ENCODE measurements around the gene CPZ.

DNA sequence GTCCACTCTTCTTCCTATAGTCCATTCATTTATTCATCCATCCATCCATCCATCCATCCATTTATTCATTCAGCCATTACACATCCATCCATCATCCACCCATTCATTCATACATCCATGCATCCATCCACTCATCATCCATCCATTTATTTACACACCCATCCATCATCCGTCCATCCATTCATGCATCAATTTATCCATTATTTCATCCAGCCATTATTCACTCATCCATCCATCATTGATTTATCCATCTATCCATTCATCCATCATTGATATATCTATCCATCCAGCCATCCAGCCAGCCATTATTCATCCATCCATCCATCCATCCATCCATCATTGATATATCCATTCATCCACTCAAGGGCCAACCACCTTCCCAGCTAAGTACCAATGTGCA, 12.7 kb downstream of the CPZ start:
- TF ChIP-seq CTCF (IDR thresholded peaks at IDR 0.05; ENCODE audit: low read length) (no peak), EZH2 (IDR thresholded peaks at IDR 0.05; ENCODE audit: borderline replicate concordance, low read length) (no peak)

All from OCI-LY1 (cell line).